Stimulated activated naive CD8-positive, alpha-beta T cell treated with anti-CD3 and anti-CD28 coated beads, Interleukin-15, amount 100 ng/mL, for 72 hours (primary cell): Measurements from ENCODE around the gene CTXND1.

ENCODE experiments used
- ATAC-seq: fragments of 150-1000 bp; cut with Tn5 transposase; 2 replicates; pipeline ENCODE4 v1.10.0; 2021; ENCODE audit warnings: mild to moderate bottlenecking, moderate library complexity
- DNase-seq, 2 donors: peaks; one replicate each; pipeline ENCODE4 v3.0.0; 2021 to 2022
- H3K27ac Mint-ChIP-seq, 2 donors: one replicate each; pipeline ENCODE4 v1.8.0; 2022; ENCODE audit warnings: mild to moderate bottlenecking in 2 of 2, mixed read lengths in 2 of 2, moderate library complexity in 2 of 2
- H3K27me3 Mint-ChIP-seq: one replicate; pipeline ENCODE4 v1.8.0; 2022; ENCODE audit warnings: mixed read lengths
- H3K4me1 Mint-ChIP-seq: one replicate; pipeline ENCODE4 v1.8.0; 2022; ENCODE audit warnings: mild to moderate bottlenecking, mixed read lengths
- H3K4me3 Mint-ChIP-seq, 2 donors: one replicate each; pipeline ENCODE4 v1.8.0; 2022; ENCODE audit warnings: mild to moderate bottlenecking in 2 of 2, mixed read lengths in 2 of 2, moderate library complexity in 1 of 2
- H3K9me3 Mint-ChIP-seq, 2 donors: one replicate each; pipeline ENCODE4 v1.8.0; 2022; ENCODE audit warnings: mixed read lengths in 2 of 2

CTXND1 gene

GRCh38 chr15:80203361-80203885 is 48.6 kb downstream of the CTXND1 start:
- DNase-seq (no peak), ATAC-seq (no peak)
- no peak overlapping the region for H3K4me3 Mint-ChIP-seq
- no peaks in the 10 kb centered on the region for H3K9me3 Mint-ChIP-seq
- peaks cover 38% of the 10 kb centered on the region for H3K27me3 Mint-ChIP-seq
- no peaks in the 10 kb centered on the region for H3K4me1 Mint-ChIP-seq
- H3K27ac Mint-ChIP-seq = no peak overlapping the region

GRCh38 chr15:80202641-80203360 is 49.2 kb downstream of the CTXND1 start:
- DNase-seq = no peak
- Mint-ChIP-seq H3K27ac (no peak overlapping the region), H3K27me3 (peaks cover 42% of the 10 kb centered on the region)

GRCh38 chr15:80202016-80202315 is 50.0 kb downstream of the CTXND1 start:
- no peak for DNase-seq
- no peak overlapping the region for H3K27ac Mint-ChIP-seq
- no peak for ATAC-seq

More at GRCh38 chr15:80202641-80203360, 49.2 kb downstream of the CTXND1 start:
- Mint-ChIP-seq H3K4me1 (no peaks in the 10 kb centered on the region), H3K9me3 (no peaks in the 10 kb centered on the region), H3K4me3 (no peak overlapping the region)
- ATAC-seq = no peak

GRCh38 chr15:80201256-80202015 is 50.6 kb downstream of the CTXND1 start:
- Mint-ChIP-seq H3K4me1 (no peaks in the 10 kb centered on the region), H3K9me3 (no peaks in the 10 kb centered on the region), H3K4me3 (no peak overlapping the region), H3K27me3 (peaks cover 28% of the 10 kb centered on the region), H3K27ac (no peak overlapping the region)
- DNase-seq = no peak
- no peak for ATAC-seq

More at GRCh38 chr15:80202016-80202315, 50.0 kb downstream of the CTXND1 start:
- Mint-ChIP-seq H3K4me1 (no peaks in the 10 kb centered on the region), H3K9me3 (no peaks in the 10 kb centered on the region), H3K4me3 (no peak overlapping the region), H3K27me3 (peaks cover 34% of the 10 kb centered on the region)

GRCh38 chr15:80199869-80200268 is 52.1 kb downstream of the CTXND1 start:
- DNase-seq (no peak), ATAC-seq (no peak)
- H3K27ac Mint-ChIP-seq = peak overlapping the region; percentile 23 to 64
- H3K27me3 Mint-ChIP-seq = peaks cover 21% of the 10 kb centered on the region
- no peaks in the 10 kb centered on the region for H3K4me1 Mint-ChIP-seq
- no peaks in the 10 kb centered on the region for H3K9me3 Mint-ChIP-seq
- no peak overlapping the region for H3K4me3 Mint-ChIP-seq

GRCh38 chr15:80199366-80199765 is 52.6 kb downstream of the CTXND1 start:
- H3K27ac Mint-ChIP-seq = peak overlapping the region; percentile 23 to 64
- H3K27me3 Mint-ChIP-seq = peaks cover 21% of the 10 kb centered on the region
- ATAC-seq = no peak
- no peaks in the 10 kb centered on the region for H3K9me3 Mint-ChIP-seq
- no peaks in the 10 kb centered on the region for H3K4me1 Mint-ChIP-seq
- DNase-seq = no peak
- H3K4me3 Mint-ChIP-seq = no peak overlapping the region

- Mint-ChIP-seq H3K4me3 (no peak overlapping the region), H3K27me3 (peaks cover 14% of the 10 kb centered on the region), H3K9me3 (no peaks in the 10 kb centered on the region), H3K27ac (no peak overlapping the region), H3K4me1 (no peaks in the 10 kb centered on the region)
- no peak for ATAC-seq
- DNase-seq = no peak
Measured at GRCh38 chr15:80194914-80195313, 57.1 kb downstream of the CTXND1 start.

GRCh38 chr15:80194186-80194585 is 57.8 kb downstream of the CTXND1 start:
- H3K27me3 Mint-ChIP-seq = peaks cover 7% of the 10 kb centered on the region
- DNase-seq (no peak), ATAC-seq (no peak)
- no peaks in the 10 kb centered on the region for H3K9me3 Mint-ChIP-seq
- no peaks in the 10 kb centered on the region for H3K4me1 Mint-ChIP-seq
- no peak overlapping the region for H3K4me3 Mint-ChIP-seq
- no peak overlapping the region for H3K27ac Mint-ChIP-seq

GRCh38 chr15:80191897-80192595 is 60.0 kb downstream of the CTXND1 start:
- Mint-ChIP-seq H3K9me3 (no peaks in the 10 kb centered on the region), H3K4me3 (no peak overlapping the region), H3K4me1 (no peaks in the 10 kb centered on the region), H3K27ac (no peak overlapping the region), H3K27me3 (no peaks in the 10 kb centered on the region)
- DNase-seq (no peak), ATAC-seq (no peak)

GRCh38 chr15:80191198-80191597 is 60.8 kb downstream of the CTXND1 start:
- ATAC-seq = no peak
- no peak for DNase-seq
- H3K27me3 Mint-ChIP-seq = no peaks in the 10 kb centered on the region
- no peak overlapping the region for H3K27ac Mint-ChIP-seq
- no peaks in the 10 kb centered on the region for H3K9me3 Mint-ChIP-seq
- no peak overlapping the region for H3K4me3 Mint-ChIP-seq
- H3K4me1 Mint-ChIP-seq = no peaks in the 10 kb centered on the region

- H3K4me3 Mint-ChIP-seq = no peak overlapping the region
- H3K9me3 Mint-ChIP-seq = no peaks in the 10 kb centered on the region
- no peaks in the 10 kb centered on the region for H3K4me1 Mint-ChIP-seq
- H3K27ac Mint-ChIP-seq = no peak overlapping the region
- ATAC-seq = no peak
- no peaks in the 10 kb centered on the region for H3K27me3 Mint-ChIP-seq
- DNase-seq = no peak
Measured at GRCh38 chr15:80188251-80188650, 63.8 kb downstream of the CTXND1 start.

- no peak overlapping the region for H3K4me3 Mint-ChIP-seq
- no peak for DNase-seq
- ATAC-seq = no peak
- H3K27ac Mint-ChIP-seq = no peak overlapping the region
- no peaks in the 10 kb centered on the region for H3K9me3 Mint-ChIP-seq
- no peaks in the 10 kb centered on the region for H3K4me1 Mint-ChIP-seq
- H3K27me3 Mint-ChIP-seq = no peaks in the 10 kb centered on the region
Measured at GRCh38 chr15:80186597-80186996, 65.4 kb downstream of the CTXND1 start.

- DNase-seq = no peak
- Mint-ChIP-seq H3K9me3 (no peaks in the 10 kb centered on the region), H3K27ac (no peak overlapping the region), H3K27me3 (no peaks in the 10 kb centered on the region), H3K4me1 (no peaks in the 10 kb centered on the region), H3K4me3 (no peak overlapping the region)
- ATAC-seq = no peak
Measured at GRCh38 chr15:80186066-80186465, 65.9 kb downstream of the CTXND1 start.

- DNase-seq = no peak
- H3K27ac Mint-ChIP-seq = no peak overlapping the region
- no peak overlapping the region for H3K4me3 Mint-ChIP-seq
- no peak for ATAC-seq
- H3K27me3 Mint-ChIP-seq = no peaks in the 10 kb centered on the region
- no peaks in the 10 kb centered on the region for H3K9me3 Mint-ChIP-seq
- H3K4me1 Mint-ChIP-seq = no peaks in the 10 kb centered on the region
Measured at GRCh38 chr15:80185152-80185551, 66.9 kb downstream of the CTXND1 start.

- DNase-seq (no peak), ATAC-seq (no peak)
- H3K27ac Mint-ChIP-seq = no peak overlapping the region
- no peaks in the 10 kb centered on the region for H3K27me3 Mint-ChIP-seq
- no peaks in the 10 kb centered on the region for H3K4me1 Mint-ChIP-seq
- no peaks in the 10 kb centered on the region for H3K9me3 Mint-ChIP-seq
- no peak overlapping the region for H3K4me3 Mint-ChIP-seq
Measured at GRCh38 chr15:80184554-80184953, 67.5 kb downstream of the CTXND1 start.

GRCh38 chr15:80183886-80184285 is 68.1 kb downstream of the CTXND1 start:
- DNase-seq (no peak), ATAC-seq (no peak)
- Mint-ChIP-seq H3K4me1 (no peaks in the 10 kb centered on the region), H3K27me3 (no peaks in the 10 kb centered on the region), H3K27ac (no peak overlapping the region), H3K4me3 (no peak overlapping the region), H3K9me3 (no peaks in the 10 kb centered on the region)
